SK-N-SH (cell line): ENCODE results near the gene NLK. TPM values are rescaled to one million over a fixed set of nuclear protein-coding genes. Genes with fewer than 3 reads are reported as not detected.

Experiments
- CTCF ChIA-PET: fragments of 300-600, 350-600 bp; formaldehyde crosslinking; extraction: SDS; loops from one replicate; lab custom pipeline; 2021; lab: Yijun Ruan, JAX
- POLR2A ChIA-PET: fragments of 350-600 bp; sonication (Branson Sonifier 250); formaldehyde crosslinking; extraction: SDS; loops from one replicate; lab custom pipeline; 2020; ENCODE audit warnings: antibody characterized with exemption, inconsistent platforms; lab: Yijun Ruan, JAX
- DNase-seq: peaks from one replicate; pipeline ENCODE4 v3.0.0; 2012
- H2AFZ ChIP-seq: fragments of 200-600 bp; sonication (generic); 2 replicates; pipeline ENCODE4 v1.8.1; 2016; ENCODE audit warnings: antibody characterized with exemption, mild to moderate bottlenecking, low read depth
- H3F3A ChIP-seq: fragments of 200-600 bp; sonication (generic); replicated peaks from 2 replicates; pipeline ENCODE3; 2016; ENCODE audit warnings: antibody characterized with exemption, mild to moderate bottlenecking; ENCODE audit not compliant: insufficient read depth
- H3K27ac ChIP-seq, 2 experiments: fragments of 200-500 bp in 1 of 2; fragments of 200-600 bp in 1 of 2; sonication (Bioruptor generic) in 1 of 2; sonication (generic), shearing (Covaris generic) in 1 of 2; 2 replicates each; pipeline versions ENCODE4 v1.5.1 to v1.6.1; 2014 to 2016; ENCODE audit warnings: low read depth in 2 of 2, inconsistent platforms in 1 of 2, low read length in 1 of 2, mild to moderate bottlenecking in 1 of 2, mixed read lengths in 1 of 2
- H3K27me3 ChIP-seq: fragments of 200-600 bp; sonication (generic), shearing (Covaris generic); 2 replicates; pipeline ENCODE4 v1.6.1; 2016; ENCODE audit warnings: mixed run types; ENCODE audit not compliant: insufficient read depth
- H3K36me3 ChIP-seq, 2 experiments: fragments of 200-500 bp in 1 of 2; fragments of 200-600 bp in 1 of 2; sonication (Bioruptor generic) in 1 of 2; sonication (generic) in 1 of 2; replicated peaks in 1 of 2; 2 replicates each; pipeline versions ENCODE3 to v1.5.1; 2014 to 2016; ENCODE audit warnings: low read length in 1 of 2, mild to moderate bottlenecking in 1 of 2; ENCODE audit not compliant: insufficient read depth in 2 of 2, control insufficient read depth in 1 of 2
- H3K4me1 ChIP-seq, 2 experiments: fragments of 200-500 bp in 1 of 2; fragments of 200-600 bp in 1 of 2; sonication (Bioruptor generic) in 1 of 2; sonication (generic), shearing (Covaris generic) in 1 of 2; 2 replicates each; pipeline versions ENCODE4 v1.5.1 to v1.6.1; 2014 to 2016; ENCODE audit warnings: low read depth in 1 of 2, low read length in 1 of 2, mixed run types in 1 of 2; ENCODE audit not compliant: insufficient read depth in 2 of 2, control insufficient read depth in 1 of 2
- H3K4me2 ChIP-seq: fragments of 200-600 bp; sonication (generic), shearing (Covaris generic); 2 replicates; pipeline ENCODE4 v1.6.1; 2017; ENCODE audit warnings: mixed run types
- H3K4me3 ChIP-seq, 2 experiments: fragments of 200-500 bp in 1 of 2; fragments of 200-600 bp in 1 of 2; sonication (Bioruptor generic) in 1 of 2; sonication (generic), shearing (Covaris generic) in 1 of 2; 2 replicates each; pipeline versions ENCODE4 v1.5.1 to v1.8.1; 2014 to 2016; ENCODE audit warnings: low read depth in 2 of 2, inconsistent platforms in 1 of 2, low read length in 1 of 2, mild to moderate bottlenecking in 1 of 2, mixed read lengths in 1 of 2, moderate library complexity in 1 of 2
- H3K79me2 ChIP-seq: fragments of 200-600 bp; sonication (generic); 2 replicates; pipeline ENCODE4 v1.8.1; 2017; ENCODE audit warnings: mild to moderate bottlenecking; ENCODE audit not compliant: insufficient read depth
- H3K9ac ChIP-seq: fragments of 200-600 bp; sonication (generic); 2 replicates; pipeline ENCODE4 v1.6.1; 2017; ENCODE audit warnings: mixed run types
- H3K9me2 ChIP-seq: fragments of 200-600 bp; sonication (generic); 2 replicates; pipeline ENCODE4 v1.6.1; 2017; ENCODE audit warnings: mixed run types
- H3K9me3 ChIP-seq: fragments of 200-600 bp; sonication (generic); 2 replicates; pipeline ENCODE4 v1.6.1; 2017; ENCODE audit warnings: mixed run types, mild to moderate bottlenecking, moderate library complexity
- H4K20me1 ChIP-seq: fragments of 200-600 bp; sonication (generic); 2 replicates; pipeline ENCODE4 v1.6.1; 2017; ENCODE audit warnings: mild to moderate bottlenecking, mixed run types; ENCODE audit not compliant: insufficient read depth
- CHD2 ChIP-seq: fragments of 150-350 bp; IDR thresholded peaks from 2 replicates; pipeline ENCODE4 v1.6.1; 2018; ENCODE audit warnings: low read length; ENCODE audit not compliant: partially characterized antibody
- ELF1 ChIP-seq: IDR thresholded peaks from 2 replicates; pipeline ENCODE4 v1.4.0; 2012
- EP300 ChIP-seq, 2 experiments: IDR thresholded peaks; 2 replicates each; pipeline versions ENCODE4 v1.4.0 to v1.6.1; 2012; ENCODE audit warnings: borderline replicate concordance in 1 of 2, low read depth in 1 of 2, low read length in 1 of 2
- FOSL2 ChIP-seq: IDR thresholded peaks from 2 replicates; pipeline ENCODE4 v1.4.0; 2012; ENCODE audit warnings: low read depth, mild to moderate bottlenecking, moderate library complexity, borderline replicate concordance
- GABPA ChIP-seq: IDR thresholded peaks from 2 replicates; pipeline ENCODE4 v1.4.0; 2012; ENCODE audit warnings: low read depth, mild to moderate bottlenecking
- GATA2 ChIP-seq: sonication (generic); formaldehyde crosslinking; IDR thresholded peaks from 2 replicates; pipeline ENCODE4 v1.5.0; 2020; ENCODE audit warnings: mild to moderate bottlenecking, missing genetic modification reagents
- NFIC ChIP-seq: IDR thresholded peaks from 2 replicates; pipeline ENCODE4 v1.4.0; 2012; ENCODE audit warnings: borderline replicate concordance
- NRF1 ChIP-seq: IDR thresholded peaks from 2 replicates; pipeline ENCODE4 v1.6.1; 2012; ENCODE audit warnings: low read depth, mild to moderate bottlenecking, low read length
- POLR2AphosphoS5 ChIP-seq: IDR thresholded peaks from 2 replicates; pipeline ENCODE4 v1.6.1; 2012; ENCODE audit warnings: low read depth, low read length
- RCOR1 ChIP-seq: fragments of 150-350 bp; IDR thresholded peaks from 2 replicates; pipeline ENCODE4 v1.6.1; 2017; ENCODE audit warnings: antibody characterized with exemption, low read length
- RXRA ChIP-seq: IDR thresholded peaks from 2 replicates; pipeline ENCODE4 v1.4.0; 2012; ENCODE audit warnings: low read depth, mild to moderate bottlenecking, borderline replicate concordance
- TAF1 ChIP-seq: IDR thresholded peaks from 2 replicates; pipeline ENCODE4 v1.6.1; 2012; ENCODE audit warnings: low read depth, mild to moderate bottlenecking, low read length, moderate library complexity, borderline replicate concordance
- TCF12 ChIP-seq: IDR thresholded peaks from 2 replicates; pipeline ENCODE4 v1.4.0; 2012
- WGBS: methylation state at CpG from one replicate; pipeline ENCODE4 v1.1.6; 2017; ENCODE audit warnings: low lambda C conversion rate; 5-methylcytosine and 5-hydroxymethylcytosine counted together
- polyA plus RNA-seq, 3 experiments: library from polyadenylated mRNA; depleted of rRNA; stranded (reverse); fragments of >200 nt; gene quantifications; 2 replicates each; pipeline ENCODE4 v1.2.3, GENCODE V29; 2012
- TF ChIP-seq, protein P1 (sequence below): IDR thresholded peaks from 2 replicates; pipeline ENCODE4 v1.6.1; 2012; ENCODE audit warnings: mild to moderate bottlenecking, low read depth, low read length, moderate library complexity
- TF ChIP-seq, protein P2 (sequence below): IDR thresholded peaks from 2 replicates; pipeline ENCODE4; 2012
- TF ChIP-seq, protein P3 (sequence below): IDR thresholded peaks from 2 replicates; pipeline ENCODE4 v1.4.0; 2012; ENCODE audit warnings: low read depth, borderline replicate concordance
- TF ChIP-seq, protein P4 (sequence below): IDR thresholded peaks from 2 replicates; pipeline ENCODE4 v1.4.0; 2012; ENCODE audit warnings: low read depth
- TF ChIP-seq, protein P5 (sequence below): fragments of 150-350 bp; IDR thresholded peaks from 2 replicates; pipeline ENCODE4 v1.6.1; 2017; ENCODE audit warnings: antibody characterized with exemption, low read length, low read depth, borderline replicate concordance

Gene NLK
- polyA plus RNA-seq, 1 of the 3 experiments (the other 2 are of a cell fraction) = 12.3 TPM

DNA sequence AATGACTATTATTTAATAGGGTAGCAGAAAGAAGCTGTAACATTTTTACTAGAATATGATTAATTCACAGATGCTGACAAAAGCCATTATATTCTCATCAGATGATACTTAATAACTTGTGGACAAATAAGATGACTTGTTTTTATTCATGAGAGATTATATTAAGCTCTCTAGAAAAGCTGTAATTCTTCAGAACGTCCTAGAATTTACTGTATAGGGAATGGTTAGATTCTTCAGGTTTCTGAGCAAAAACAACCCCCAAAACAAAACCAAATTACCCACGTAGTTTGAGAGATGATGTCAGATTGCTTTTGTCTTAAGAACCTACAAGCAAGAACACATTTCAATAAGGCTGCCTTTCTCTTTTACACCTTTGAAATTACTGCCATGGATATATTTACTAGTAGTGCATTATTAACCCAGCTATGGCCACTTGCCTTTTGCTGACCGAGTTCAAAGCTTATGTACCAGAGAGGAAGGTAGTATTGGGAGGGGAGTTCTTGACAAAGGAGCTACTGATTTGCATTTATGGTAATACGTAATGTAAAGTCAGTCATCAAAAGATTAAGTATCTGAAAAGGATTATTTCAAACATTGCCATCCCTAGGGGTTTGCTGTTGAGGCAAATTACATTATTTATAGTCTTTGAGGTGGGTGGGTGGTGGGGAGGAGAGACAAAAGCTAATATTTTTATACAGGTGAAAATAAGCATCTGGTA, 51.7 kb downstream of the NLK start (continued):
- TF ChIP-seq, protein P1, sequence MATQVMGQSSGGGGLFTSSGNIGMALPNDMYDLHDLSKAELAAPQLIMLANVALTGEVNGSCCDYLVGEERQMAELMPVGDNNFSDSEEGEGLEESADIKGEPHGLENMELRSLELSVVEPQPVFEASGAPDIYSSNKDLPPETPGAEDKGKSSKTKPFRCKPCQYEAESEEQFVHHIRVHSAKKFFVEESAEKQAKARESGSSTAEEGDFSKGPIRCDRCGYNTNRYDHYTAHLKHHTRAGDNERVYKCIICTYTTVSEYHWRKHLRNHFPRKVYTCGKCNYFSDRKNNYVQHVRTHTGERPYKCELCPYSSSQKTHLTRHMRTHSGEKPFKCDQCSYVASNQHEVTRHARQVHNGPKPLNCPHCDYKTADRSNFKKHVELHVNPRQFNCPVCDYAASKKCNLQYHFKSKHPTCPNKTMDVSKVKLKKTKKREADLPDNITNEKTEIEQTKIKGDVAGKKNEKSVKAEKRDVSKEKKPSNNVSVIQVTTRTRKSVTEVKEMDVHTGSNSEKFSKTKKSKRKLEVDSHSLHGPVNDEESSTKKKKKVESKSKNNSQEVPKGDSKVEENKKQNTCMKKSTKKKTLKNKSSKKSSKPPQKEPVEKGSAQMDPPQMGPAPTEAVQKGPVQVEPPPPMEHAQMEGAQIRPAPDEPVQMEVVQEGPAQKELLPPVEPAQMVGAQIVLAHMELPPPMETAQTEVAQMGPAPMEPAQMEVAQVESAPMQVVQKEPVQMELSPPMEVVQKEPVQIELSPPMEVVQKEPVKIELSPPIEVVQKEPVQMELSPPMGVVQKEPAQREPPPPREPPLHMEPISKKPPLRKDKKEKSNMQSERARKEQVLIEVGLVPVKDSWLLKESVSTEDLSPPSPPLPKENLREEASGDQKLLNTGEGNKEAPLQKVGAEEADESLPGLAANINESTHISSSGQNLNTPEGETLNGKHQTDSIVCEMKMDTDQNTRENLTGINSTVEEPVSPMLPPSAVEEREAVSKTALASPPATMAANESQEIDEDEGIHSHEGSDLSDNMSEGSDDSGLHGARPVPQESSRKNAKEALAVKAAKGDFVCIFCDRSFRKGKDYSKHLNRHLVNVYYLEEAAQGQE = no peak

DNA sequence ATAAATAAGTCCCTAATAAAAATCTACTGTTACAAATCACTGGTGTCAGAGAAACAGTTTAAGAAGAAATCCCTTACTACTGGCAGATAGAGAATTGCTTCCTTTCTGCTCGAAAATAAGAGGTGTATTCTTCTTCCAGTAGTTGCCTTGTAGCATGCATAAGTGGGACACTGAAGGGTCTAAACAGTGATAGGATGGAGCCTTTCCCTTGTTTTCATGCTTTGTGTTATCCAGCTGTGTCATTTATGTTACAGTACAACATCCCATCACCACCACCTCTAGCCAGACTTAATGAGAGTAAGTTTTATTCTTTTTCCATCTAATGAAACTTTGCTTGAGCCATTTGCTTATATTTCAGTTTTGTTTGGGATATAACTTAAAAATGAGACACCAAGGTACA, 54.3 kb downstream of the NLK start:
- ChIA-PET CTCF (no interaction called here), POLR2A (no interaction called here)
- Histone ChIP-seq H2AFZ (no peak overlapping the region), H3K36me3 (peaks cover 0 to 14% of the 10 kb centered on the region in 2 experiments), H3K79me2 (peaks cover 98% of the 10 kb centered on the region), H3K4me1 (no peaks in the 10 kb centered on the region; a peak in 2 of 4 replicates), H4K20me1 (peaks cover 17% of the 10 kb centered on the region), H3K27ac (no peak overlapping the region), H3K9ac (no peak overlapping the region), H3F3A (peaks cover 6% of the 10 kb centered on the region), H3K27me3 (no peaks in the 10 kb centered on the region), H3K4me2 (no peak overlapping the region), H3K9me2 (no peaks in the 10 kb centered on the region)
- WGBS = 86% methylated on average over 1 of the region's 1 CpG
- no peak for DNase-seq
- TF ChIP-seq RCOR1 (no peak), EP300 (IDR thresholded peaks at IDR 0.05; ENCODE audit: borderline replicate concordance in 1 of 2, low read depth in 1 of 2, low read length in 1 of 2) (no peak)
- TF ChIP-seq, protein P2, sequence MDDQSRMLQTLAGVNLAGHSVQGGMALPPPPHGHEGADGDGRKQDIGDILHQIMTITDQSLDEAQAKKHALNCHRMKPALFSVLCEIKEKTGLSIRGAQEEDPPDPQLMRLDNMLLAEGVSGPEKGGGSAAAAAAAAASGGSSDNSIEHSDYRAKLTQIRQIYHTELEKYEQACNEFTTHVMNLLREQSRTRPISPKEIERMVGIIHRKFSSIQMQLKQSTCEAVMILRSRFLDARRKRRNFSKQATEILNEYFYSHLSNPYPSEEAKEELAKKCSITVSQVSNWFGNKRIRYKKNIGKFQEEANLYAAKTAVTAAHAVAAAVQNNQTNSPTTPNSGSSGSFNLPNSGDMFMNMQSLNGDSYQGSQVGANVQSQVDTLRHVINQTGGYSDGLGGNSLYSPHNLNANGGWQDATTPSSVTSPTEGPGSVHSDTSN = no peak
- TF ChIP-seq, all 33 proteins: peak for 0
- H3K9me3 ChIP-seq = 0 out of 2 replicates have a peak, but pooled peaks cover under 1% of the 10 kb centered on the region
- H3K4me3 ChIP-seq = no peak overlapping the region

DNA sequence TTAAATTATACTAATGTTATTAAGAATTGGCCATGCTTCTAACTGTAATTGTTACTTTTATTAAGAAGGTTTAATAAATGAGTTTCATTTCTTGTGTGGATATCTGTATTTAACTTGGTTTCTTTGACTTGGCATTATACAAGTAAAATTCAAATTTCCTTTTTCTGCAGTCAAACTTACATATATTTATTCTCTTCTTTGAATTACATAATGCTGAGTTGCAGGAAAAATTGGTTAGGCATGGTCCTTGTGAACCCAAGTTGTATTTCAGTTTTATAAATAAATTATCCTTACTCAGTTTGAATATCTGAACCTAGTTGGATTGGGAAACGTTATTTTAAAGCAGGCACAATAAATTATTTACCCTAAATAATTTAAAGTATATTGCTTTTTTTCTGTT, 54.8 kb downstream of the NLK start:
- 81% methylated on average over 1 of the region's 1 CpG for WGBS
- Histone ChIP-seq H3K4me3 (no peak overlapping the region), H3K36me3 (peaks cover 0 to 16% of the 10 kb centered on the region in 2 experiments), H3K9me3 (0 out of 2 replicates have a peak, but pooled peaks cover 3% of the 10 kb centered on the region), H3K4me2 (no peak overlapping the region), H3K27me3 (no peaks in the 10 kb centered on the region), H3K27ac (no peak overlapping the region), H3K9ac (no peak overlapping the region), H3F3A (peaks cover 6% of the 10 kb centered on the region), H4K20me1 (peaks cover 12% of the 10 kb centered on the region), H3K9me2 (no peaks in the 10 kb centered on the region), H2AFZ (no peak overlapping the region), H3K79me2 (peaks cover 98% of the 10 kb centered on the region), H3K4me1 (no peaks in the 10 kb centered on the region; a peak in 1 of 4 replicates)
- POLR2A ChIA-PET = no interaction called here
- CTCF ChIA-PET = no interaction called here
- TF ChIP-seq CHD2 = no peak
- TF ChIP-seq, protein P3, sequence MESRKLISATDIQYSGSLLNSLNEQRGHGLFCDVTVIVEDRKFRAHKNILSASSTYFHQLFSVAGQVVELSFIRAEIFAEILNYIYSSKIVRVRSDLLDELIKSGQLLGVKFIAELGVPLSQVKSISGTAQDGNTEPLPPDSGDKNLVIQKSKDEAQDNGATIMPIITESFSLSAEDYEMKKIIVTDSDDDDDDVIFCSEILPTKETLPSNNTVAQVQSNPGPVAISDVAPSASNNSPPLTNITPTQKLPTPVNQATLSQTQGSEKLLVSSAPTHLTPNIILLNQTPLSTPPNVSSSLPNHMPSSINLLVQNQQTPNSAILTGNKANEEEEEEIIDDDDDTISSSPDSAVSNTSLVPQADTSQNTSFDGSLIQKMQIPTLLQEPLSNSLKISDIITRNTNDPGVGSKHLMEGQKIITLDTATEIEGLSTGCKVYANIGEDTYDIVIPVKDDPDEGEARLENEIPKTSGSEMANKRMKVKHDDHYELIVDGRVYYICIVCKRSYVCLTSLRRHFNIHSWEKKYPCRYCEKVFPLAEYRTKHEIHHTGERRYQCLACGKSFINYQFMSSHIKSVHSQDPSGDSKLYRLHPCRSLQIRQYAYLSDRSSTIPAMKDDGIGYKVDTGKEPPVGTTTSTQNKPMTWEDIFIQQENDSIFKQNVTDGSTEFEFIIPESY = no peak
- TF ChIP-seq, protein P4, sequence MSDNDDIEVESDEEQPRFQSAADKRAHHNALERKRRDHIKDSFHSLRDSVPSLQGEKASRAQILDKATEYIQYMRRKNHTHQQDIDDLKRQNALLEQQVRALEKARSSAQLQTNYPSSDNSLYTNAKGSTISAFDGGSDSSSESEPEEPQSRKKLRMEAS = no peak
- TF ChIP-seq, protein P5, sequence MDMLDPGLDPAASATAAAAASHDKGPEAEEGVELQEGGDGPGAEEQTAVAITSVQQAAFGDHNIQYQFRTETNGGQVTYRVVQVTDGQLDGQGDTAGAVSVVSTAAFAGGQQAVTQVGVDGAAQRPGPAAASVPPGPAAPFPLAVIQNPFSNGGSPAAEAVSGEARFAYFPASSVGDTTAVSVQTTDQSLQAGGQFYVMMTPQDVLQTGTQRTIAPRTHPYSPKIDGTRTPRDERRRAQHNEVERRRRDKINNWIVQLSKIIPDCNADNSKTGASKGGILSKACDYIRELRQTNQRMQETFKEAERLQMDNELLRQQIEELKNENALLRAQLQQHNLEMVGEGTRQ = no peak
- no peak for TF ChIP-seq GATA2 (CRISPR knock-in tag)
- TF ChIP-seq NFIC = no peak
- TF ChIP-seq RXRA = no peak
- TF ChIP-seq FOSL2 = no peak
- TF ChIP-seq TAF1 = no peak
- TF ChIP-seq GABPA = no peak
- TF ChIP-seq TCF12 = no peak
- TF ChIP-seq NRF1 = no peak
- no peak for TF ChIP-seq POLR2AphosphoS5
- TF ChIP-seq ELF1 = no peak
- DNase-seq = no peak
